ENCODE results near the gene OR11H7.
"Not testable (repeated sequence)": the region's sequence is repeated elsewhere in the genome, so short reads cannot be mapped to it uniquely, and the experiment has no call there.

OR11H7 gene

GRCh38 chr14:20223410-20223809 lies 5.4 kb upstream of the OR11H7 start, which contains the start of gene OR11H6:
OR11H6 (plus strand) TSS chr14:20223710; CDS start chr14:20223710, 0 bp downstream.
- no peak within 1 kb of the TSS for H2AFZ ChIP-seq (ENCODE audit: low read length)
- H3K4me1 ChIP-seq (ENCODE audit: insufficient read depth, low read length, severe bottlenecking): no peaks in the 10 kb centered on the region
- TF ChIP-seq CTCF (IDR thresholded peaks at IDR 0.05; ENCODE audit: low read length): no peak
- no peak for TF ChIP-seq EZH2 (IDR thresholded peaks at IDR 0.05; ENCODE audit: borderline replicate concordance, low read length)
- no peaks in the 10 kb centered on the region for H3K27me3 ChIP-seq (ENCODE audit: insufficient read depth, low read length)
- no peaks in the 10 kb centered on the region for H3K9me2 ChIP-seq (ENCODE audit: low read depth, low read length)
- no peaks in the 10 kb centered on the region for H3K9me3 ChIP-seq (ENCODE audit: low read length)
- H3K4me3 ChIP-seq (ENCODE audit: low read depth, low read length, poor library complexity, severe bottlenecking): no peak within 1 kb of the TSS
- no peaks in the 10 kb centered on the region for H4K20me1 ChIP-seq (ENCODE audit: insufficient read depth, low read length)
- no peak within 1 kb of the TSS for H3K9ac ChIP-seq (ENCODE audit: low read length)
- no peak within 1 kb of the TSS for H3K27ac ChIP-seq (ENCODE audit: low read depth, low read length, poor library complexity, severe bottlenecking)
- no peaks in the 10 kb centered on the region for H3K79me2 ChIP-seq (ENCODE audit: insufficient read depth, low read length)
- no peaks in the 10 kb centered on the region for H3K36me3 ChIP-seq (ENCODE audit: insufficient read depth, low read length)
- no peaks in the 10 kb centered on the region for H3F3A ChIP-seq (ENCODE audit: insufficient read depth, low read length)
- no peak within 1 kb of the TSS for H3K4me2 ChIP-seq (ENCODE audit: low read length)

- H3K79me2 ChIP-seq (ENCODE audit: insufficient read depth, low read length); H3K27me3 ChIP-seq (ENCODE audit: insufficient read depth, low read length); H3K27ac ChIP-seq (ENCODE audit: low read depth, low read length, poor library complexity, severe bottlenecking); H2AFZ ChIP-seq (ENCODE audit: low read length); H3K36me3 ChIP-seq (ENCODE audit: insufficient read depth, low read length); H3K4me2 ChIP-seq (ENCODE audit: low read length); H3K9me2 ChIP-seq (ENCODE audit: low read depth, low read length); H3K9ac ChIP-seq (ENCODE audit: low read length); H3F3A ChIP-seq (ENCODE audit: insufficient read depth, low read length); H3K4me1 ChIP-seq (ENCODE audit: insufficient read depth, low read length, severe bottlenecking); H3K9me3 ChIP-seq (ENCODE audit: low read length); H4K20me1 ChIP-seq (ENCODE audit: insufficient read depth, low read length); H3K4me3 ChIP-seq (ENCODE audit: low read depth, low read length, poor library complexity, severe bottlenecking): not testable (repeated sequence)
These were observed 6.6 kb downstream of the OR11H7 start for GRCh38 chr14:20235415-20235814.

GRCh38 chr14:20247646-20248246 lies 19.0 kb downstream of the OR11H7 start:
- H3K36me3 ChIP-seq (ENCODE audit: insufficient read depth, low read length): no peaks in the 10 kb centered on the region
- TF ChIP-seq EZH2 (IDR thresholded peaks at IDR 0.05; ENCODE audit: borderline replicate concordance, low read length) (no peak), CTCF (IDR thresholded peaks at IDR 0.05; ENCODE audit: low read length) (peak; percentile 44)
- no peak overlapping the region for H3K9ac ChIP-seq (ENCODE audit: low read length)
- H3K4me3 ChIP-seq (ENCODE audit: low read depth, low read length, poor library complexity, severe bottlenecking): no peak overlapping the region
- no peak overlapping the region for H3K4me2 ChIP-seq (ENCODE audit: low read length)
- no peak overlapping the region for H3K27ac ChIP-seq (ENCODE audit: low read depth, low read length, poor library complexity, severe bottlenecking)
- no peaks in the 10 kb centered on the region for H3K4me1 ChIP-seq (ENCODE audit: insufficient read depth, low read length, severe bottlenecking)
- H3K9me2 ChIP-seq (ENCODE audit: low read depth, low read length): no peaks in the 10 kb centered on the region; the same call in 1 of the 2 replicates
- H3F3A ChIP-seq (ENCODE audit: insufficient read depth, low read length): no peaks in the 10 kb centered on the region
- no peaks in the 10 kb centered on the region for H3K79me2 ChIP-seq (ENCODE audit: insufficient read depth, low read length)
- no peak overlapping the region for H2AFZ ChIP-seq (ENCODE audit: low read length)
- H3K27me3 ChIP-seq (ENCODE audit: insufficient read depth, low read length): no peaks in the 10 kb centered on the region
- H3K9me3 ChIP-seq (ENCODE audit: low read length): no peaks in the 10 kb centered on the region; the same call in 1 of the 2 replicates
- no peaks in the 10 kb centered on the region for H4K20me1 ChIP-seq (ENCODE audit: insufficient read depth, low read length)

GRCh38 chr14:20262642-20263128 lies 33.9 kb downstream of the OR11H7 start:
- Histone ChIP-seq H3F3A (ENCODE audit: insufficient read depth, low read length) (no peaks in the 10 kb centered on the region), H3K4me3 (ENCODE audit: low read depth, low read length, poor library complexity, severe bottlenecking) (no peak overlapping the region), H3K27me3 (ENCODE audit: insufficient read depth, low read length) (no peaks in the 10 kb centered on the region), H3K36me3 (ENCODE audit: insufficient read depth, low read length) (no peaks in the 10 kb centered on the region), H4K20me1 (ENCODE audit: insufficient read depth, low read length) (no peaks in the 10 kb centered on the region), H3K4me1 (ENCODE audit: insufficient read depth, low read length, severe bottlenecking) (no peaks in the 10 kb centered on the region), H3K9me3 (ENCODE audit: low read length) (no peaks in the 10 kb centered on the region), H3K4me2 (ENCODE audit: low read length) (no peak overlapping the region), H3K9me2 (ENCODE audit: low read depth, low read length) (no peaks in the 10 kb centered on the region), H3K79me2 (ENCODE audit: insufficient read depth, low read length) (no peaks in the 10 kb centered on the region), H3K9ac (ENCODE audit: low read length) (no peak overlapping the region), H2AFZ (ENCODE audit: low read length) (no peak overlapping the region), H3K27ac (ENCODE audit: low read depth, low read length, poor library complexity, severe bottlenecking) (no peak overlapping the region)
- TF ChIP-seq EZH2 (IDR thresholded peaks at IDR 0.05; ENCODE audit: borderline replicate concordance, low read length) (no peak), CTCF (IDR thresholded peaks at IDR 0.05; ENCODE audit: low read length) (no peak)

GRCh38 chr14:20264361-20264760 lies 35.6 kb downstream of the OR11H7 start:
- not testable (repeated sequence) for H3K9me3 ChIP-seq (ENCODE audit: low read length); H3K36me3 ChIP-seq (ENCODE audit: insufficient read depth, low read length); H3K9me2 ChIP-seq (ENCODE audit: low read depth, low read length); H4K20me1 ChIP-seq (ENCODE audit: insufficient read depth, low read length); H3K4me3 ChIP-seq (ENCODE audit: low read depth, low read length, poor library complexity, severe bottlenecking); H3K27ac ChIP-seq (ENCODE audit: low read depth, low read length, poor library complexity, severe bottlenecking); H3K27me3 ChIP-seq (ENCODE audit: insufficient read depth, low read length); H3K4me2 ChIP-seq (ENCODE audit: low read length); H2AFZ ChIP-seq (ENCODE audit: low read length); H3K9ac ChIP-seq (ENCODE audit: low read length); H3K79me2 ChIP-seq (ENCODE audit: insufficient read depth, low read length); H3K4me1 ChIP-seq (ENCODE audit: insufficient read depth, low read length, severe bottlenecking); H3F3A ChIP-seq (ENCODE audit: insufficient read depth, low read length)
